H9 (cell line): ENCODE measurements around the gene UPF1. TPM values are rescaled to one million over a fixed set of nuclear protein-coding genes. Genes with fewer than 3 reads are reported as not detected.

ENCODE experiments used
- DNase-seq: peaks from one replicate; pipeline ENCODE4 v3.0.0-alpha.2; 2017
- H2AFZ ChIP-seq: one replicate; pipeline ENCODE4 v1.6.1; 2013; ENCODE audit warnings: mild to moderate bottlenecking, low read length, control low read depth, moderate library complexity
- H2AK5ac ChIP-seq: 2 replicates; pipeline ENCODE4 v1.6.1; 2013; ENCODE audit warnings: low read length, control low read depth, mixed read lengths; ENCODE audit not compliant: insufficient read length
- H2BK120ac ChIP-seq: one replicate; pipeline ENCODE4 v1.6.1; 2013; ENCODE audit warnings: low read depth, mild to moderate bottlenecking, low read length, control low read depth, inconsistent platforms; ENCODE audit not compliant: poor library complexity, severe bottlenecking
- H2BK12ac ChIP-seq: 2 replicates; pipeline ENCODE4 v1.6.1; 2013; ENCODE audit warnings: low read length, control low read depth, mixed read lengths, low read depth; ENCODE audit not compliant: insufficient read length
- H2BK15ac ChIP-seq: 2 replicates; pipeline ENCODE4 v1.6.1; 2013; ENCODE audit warnings: low read depth, low read length, control low read depth
- H2BK20ac ChIP-seq: one replicate; pipeline ENCODE4 v1.6.1; 2013; ENCODE audit warnings: low read depth, mild to moderate bottlenecking, low read length, control low read depth, inconsistent platforms; ENCODE audit not compliant: poor library complexity, severe bottlenecking
- H2BK5ac ChIP-seq: 2 replicates; pipeline ENCODE4 v1.6.1; 2013; ENCODE audit warnings: low read length, control low read depth, mixed read lengths; ENCODE audit not compliant: insufficient read length
- H3K14ac ChIP-seq: 2 replicates; pipeline ENCODE4 v1.6.1; 2013; ENCODE audit warnings: low read length, control low read depth; ENCODE audit not compliant: insufficient read depth
- H3K18ac ChIP-seq: 2 replicates; pipeline ENCODE4 v1.6.1; 2013; ENCODE audit warnings: low read depth, mild to moderate bottlenecking, mixed read lengths, low read length, control low read depth; ENCODE audit not compliant: insufficient read length
- H3K23ac ChIP-seq: 2 replicates; pipeline ENCODE4 v1.6.1; 2013; ENCODE audit warnings: low read length, control low read depth, mixed read lengths, low read depth; ENCODE audit not compliant: insufficient read length
- H3K23me2 ChIP-seq: 2 replicates; pipeline ENCODE4 v1.6.1; 2013; ENCODE audit warnings: low read depth, mild to moderate bottlenecking, mixed read lengths, low read length, control low read depth; ENCODE audit not compliant: insufficient read length, poor library complexity, severe bottlenecking
- H3K27ac ChIP-seq: 2 replicates; pipeline ENCODE4 v1.5.1; 2013; ENCODE audit warnings: low read length, control low read depth, mixed read lengths, low read depth; ENCODE audit not compliant: insufficient read length
- H3K27me3 ChIP-seq: 2 replicates; pipeline ENCODE4 v1.6.1; 2013; ENCODE audit warnings: low read length, control low read depth, inconsistent platforms; ENCODE audit not compliant: insufficient read depth
- H3K4ac ChIP-seq: 2 replicates; pipeline ENCODE4 v1.6.1; 2013; ENCODE audit warnings: low read depth, mild to moderate bottlenecking, control low read depth, inconsistent platforms, low read length, moderate library complexity
- H3K4me1 ChIP-seq: 2 replicates; pipeline ENCODE4 v1.6.1; 2013; ENCODE audit warnings: low read length, control low read depth, inconsistent platforms; ENCODE audit not compliant: insufficient read depth
- H3K4me2 ChIP-seq: 2 replicates; pipeline ENCODE4 v1.6.1; 2013; ENCODE audit warnings: low read length, control low read depth, mixed read lengths; ENCODE audit not compliant: insufficient read length, insufficient read depth
- H3K56ac ChIP-seq: 2 replicates; pipeline ENCODE4 v1.6.1; 2013; ENCODE audit warnings: low read depth, mild to moderate bottlenecking, mixed read lengths, low read length, control low read depth; ENCODE audit not compliant: insufficient read length
- H3K79me1 ChIP-seq: 2 replicates; pipeline ENCODE4 v1.6.1; 2013; ENCODE audit warnings: low read depth, mild to moderate bottlenecking, moderate library complexity, low read length, control low read depth, inconsistent platforms; ENCODE audit not compliant: insufficient read depth, poor library complexity, severe bottlenecking
- H3K79me2 ChIP-seq: 2 replicates; pipeline ENCODE4 v1.6.1; 2013; ENCODE audit warnings: low read length, control low read depth, inconsistent platforms; ENCODE audit not compliant: insufficient read depth
- H3K9ac ChIP-seq: 2 replicates; pipeline ENCODE4 v1.6.1; 2013; ENCODE audit warnings: low read length, control low read depth, mixed read lengths; ENCODE audit not compliant: insufficient read length; ENCODE audit errors: extremely low read depth
- H3K9me3 ChIP-seq: one replicate; pipeline ENCODE4 v1.6.1; 2013; ENCODE audit warnings: low read depth, low read length, inconsistent platforms; ENCODE audit not compliant: control insufficient read depth
- H3T11ph ChIP-seq: one replicate; pipeline ENCODE4 v1.6.1; 2013; ENCODE audit warnings: mild to moderate bottlenecking, low read length, control low read depth, inconsistent platforms
- H4K20me1 ChIP-seq: one replicate; pipeline ENCODE4 v1.6.1; 2013; ENCODE audit not compliant: control insufficient read depth, insufficient read length, insufficient read depth
- H4K5ac ChIP-seq: 2 replicates; pipeline ENCODE4 v1.6.1; 2013; ENCODE audit warnings: low read depth, mild to moderate bottlenecking, mixed read lengths, low read length, control low read depth; ENCODE audit not compliant: insufficient read length
- H4K8ac ChIP-seq: replicated peaks from 2 replicates; pipeline ENCODE4 v1.6.1; 2013; ENCODE audit warnings: low read length, control low read depth, mixed read lengths, low read depth; ENCODE audit not compliant: insufficient read length
- H4K91ac ChIP-seq: 2 replicates; pipeline ENCODE4 v1.6.1; 2013; ENCODE audit warnings: low read depth, mild to moderate bottlenecking, moderate library complexity, mixed read lengths, low read length, control low read depth; ENCODE audit not compliant: insufficient read length
- H3K27ac Mint-ChIP-seq, 3 experiments: 2 replicates in 2 of 3; 3 replicates in 1 of 3; pipeline ENCODE4 v1.8.0; 2020 to 2021; ENCODE audit warnings: mixed read lengths in 3 of 3, mild to moderate bottlenecking in 1 of 3, moderate library complexity in 1 of 3
- H3K27me3 Mint-ChIP-seq: 2 replicates; pipeline ENCODE4 v1.8.0; 2021; ENCODE audit warnings: low read depth, mild to moderate bottlenecking, moderate library complexity, mixed read lengths
- H3K36me3 Mint-ChIP-seq, 3 experiments: 2 replicates in 2 of 3; 3 replicates in 1 of 3; pipeline ENCODE4 v1.8.0; 2020 to 2021; ENCODE audit warnings: low read depth in 3 of 3, mixed read lengths in 3 of 3; ENCODE audit not compliant: insufficient read depth in 1 of 3
- H3K4me1 Mint-ChIP-seq, 2 experiments: 2 replicates each; pipeline ENCODE4 v1.8.0; 2020; ENCODE audit warnings: mixed read lengths in 2 of 2
- H3K4me3 Mint-ChIP-seq, 2 experiments: 2 replicates in 1 of 2; 3 replicates in 1 of 2; pipeline ENCODE4 v1.8.0; 2020 to 2021; ENCODE audit warnings: mild to moderate bottlenecking in 2 of 2, mixed read lengths in 2 of 2, moderate library complexity in 1 of 2
- H3K9me3 Mint-ChIP-seq, 2 experiments: 2 replicates in 1 of 2; 3 replicates in 1 of 2; pipeline ENCODE4 v1.8.0; 2020; ENCODE audit warnings: mild to moderate bottlenecking in 2 of 2, mixed read lengths in 2 of 2, moderate library complexity in 1 of 2
- CTCF ChIP-seq: fragments of 200-600 bp; sonication (generic); conservative IDR thresholded peaks from 3 replicates; pipeline ENCODE4 v1.8.0; 2021; ENCODE audit warnings: antibody characterized with exemption, mild to moderate bottlenecking
- WGBS: extraction: QIAGEN DNeasy Blood & Tissue Kit; methylation state at CpG from one replicate; pipeline ENCODE4 v1.1.7; 2013; ENCODE audit warnings: missing lambda C conversion rate, low lambda C conversion rate, mixed read lengths; ENCODE audit not compliant: insufficient read length; ENCODE audit errors: extremely low coverage; 5-methylcytosine and 5-hydroxymethylcytosine counted together
- total RNA-seq: library from RNA; stranded (reverse); gene quantifications from 2 replicates; pipeline ENCODE4 v1.2.1, GENCODE V29; 2021

UPF1 gene
- total RNA-seq, 1 experiment from 2014 or later, result 85.4 TPM

- Histone ChIP-seq H4K20me1 (no peaks in the 10 kb centered on the region), H2AFZ (no peak overlapping the region), H3K9me3 (no peaks in the 10 kb centered on the region), H3K4me1 (no peaks in the 10 kb centered on the region), H3T11ph (no peak overlapping the region), H3K4ac (no peak overlapping the region), H3K27me3 (no peaks in the 10 kb centered on the region), H4K8ac (no peak overlapping the region), H3K14ac (no peak overlapping the region), H3K18ac (no peak overlapping the region), H2BK12ac (no peak overlapping the region), H2AK5ac (no peak overlapping the region), H3K79me2 (no peaks in the 10 kb centered on the region), H2BK15ac (no peak overlapping the region), H2BK5ac (no peak overlapping the region), H4K91ac (no peak overlapping the region), H2BK120ac (no peak overlapping the region), H4K5ac (no peak overlapping the region), H3K9ac (no peak overlapping the region), H3K27ac (no peak overlapping the region), H2BK20ac (no peak overlapping the region), H3K23me2 (no peaks in the 10 kb centered on the region), H3K79me1 (no peaks in the 10 kb centered on the region), H3K23ac (no peak overlapping the region), H3K56ac (no peak overlapping the region), H3K4me2 (no peak overlapping the region)
- H3K9me3 Mint-ChIP-seq, result no peaks in the 10 kb centered on the region
- H3K4me1 Mint-ChIP-seq, result peaks cover 0 to 13% of the 10 kb centered on the region in 2 experiments; a peak in 2 of 4 replicates
- H3K27me3 Mint-ChIP-seq, result no peaks in the 10 kb centered on the region
- H3K4me3 Mint-ChIP-seq, result no peak overlapping the region
- no CpG with 5 or more reads among the region's 23 CpGs for WGBS
- peak overlapping the region in 2 of 3 experiments; percentile 32 to 39; a peak in 2 of 7 replicates for H3K27ac Mint-ChIP-seq
- no peak for DNase-seq
- no peak for TF ChIP-seq CTCF
- peaks cover 13 to 53% (median 44%) of the 10 kb centered on the region in 3 experiments for H3K36me3 Mint-ChIP-seq
These were observed 35.4 kb downstream of the UPF1 start for GRCh38 chr19:18867199-18867598.
